NCI-H146 treated with DMSO at 0.1 percent for 48 hours (cell line): Measurements from ENCODE around the gene CHIC2.

Experiments used
- DNase-seq: peaks from one replicate; lab custom pipeline; 2025; ENCODE audit not compliant: unreplicated experiment; lab: John Stamatoyannopoulos, UW

CHIC2 gene

DNA sequence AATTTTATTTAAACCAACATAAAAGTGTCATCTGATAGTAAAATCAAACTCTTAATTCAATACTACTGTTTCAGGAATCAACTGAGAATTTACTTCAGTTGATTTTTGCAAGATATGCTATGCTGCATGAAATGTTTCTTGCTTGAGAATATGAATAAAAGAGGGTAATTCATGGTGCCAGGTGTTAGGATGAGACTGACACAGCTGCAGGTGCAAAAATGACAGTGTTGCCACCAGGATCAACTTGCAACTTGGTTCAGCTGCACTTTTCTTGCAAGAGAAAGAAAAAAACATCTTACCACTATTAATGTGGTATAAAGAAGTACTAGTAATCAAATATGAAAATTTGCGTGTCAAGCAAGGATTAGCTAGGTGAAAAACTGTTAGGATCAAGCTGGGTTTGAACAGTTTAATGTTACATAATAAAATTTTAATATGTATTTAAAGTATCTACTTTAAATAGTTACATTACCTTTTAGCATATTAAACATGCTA is 49.7 kb downstream of the CHIC2 start:
- DNase-seq, result peak; percentile 85

- peak; percentile 35 for DNase-seq
Observed at GRCh38 chr4:54011201-54011600, 53.2 kb downstream of the CHIC2 start.

DNA sequence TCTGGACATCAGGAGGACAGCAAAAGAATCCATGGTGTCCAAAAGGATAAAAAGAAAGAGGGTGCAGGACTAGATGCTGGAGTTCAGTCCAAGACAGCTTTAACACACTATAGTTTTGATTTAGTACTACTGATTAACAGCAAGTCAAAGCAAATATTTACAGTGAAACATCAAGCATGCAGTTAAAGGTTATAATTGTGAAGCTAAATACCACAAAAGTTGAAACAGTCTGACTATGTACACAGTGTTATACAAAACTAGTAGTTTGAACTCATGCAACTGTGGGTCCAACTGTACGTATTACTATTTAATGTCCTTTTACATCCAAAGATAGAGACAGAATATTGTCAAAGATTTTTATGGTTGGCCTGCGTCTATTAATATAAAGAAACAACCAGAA is 57.6 kb downstream of the CHIC2 start:
- peak; percentile 68 for DNase-seq

GRCh38 chr4:54005475-54005874 is 58.9 kb downstream of the CHIC2 start:
- no peak for DNase-seq

DNA sequence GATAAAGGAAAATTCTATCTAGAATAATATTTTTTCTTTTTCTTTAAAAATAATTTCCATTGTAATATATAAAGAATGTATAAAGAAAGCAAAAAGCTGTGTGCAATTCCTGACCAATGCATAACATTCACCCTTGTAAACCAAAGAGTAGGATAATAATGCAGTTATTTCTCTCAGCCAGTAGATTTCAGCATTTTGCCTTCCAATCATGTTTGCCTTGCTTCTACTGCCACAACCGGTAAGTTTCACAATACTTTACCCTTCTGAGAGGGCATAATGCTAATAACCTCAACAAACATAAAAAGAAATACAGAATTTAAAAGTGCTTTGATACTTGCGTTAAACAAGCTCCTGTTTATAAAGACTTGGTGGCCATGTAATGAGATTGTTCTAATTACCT is 59.9 kb downstream of the CHIC2 start:
- DNase-seq, result no peak

DNA sequence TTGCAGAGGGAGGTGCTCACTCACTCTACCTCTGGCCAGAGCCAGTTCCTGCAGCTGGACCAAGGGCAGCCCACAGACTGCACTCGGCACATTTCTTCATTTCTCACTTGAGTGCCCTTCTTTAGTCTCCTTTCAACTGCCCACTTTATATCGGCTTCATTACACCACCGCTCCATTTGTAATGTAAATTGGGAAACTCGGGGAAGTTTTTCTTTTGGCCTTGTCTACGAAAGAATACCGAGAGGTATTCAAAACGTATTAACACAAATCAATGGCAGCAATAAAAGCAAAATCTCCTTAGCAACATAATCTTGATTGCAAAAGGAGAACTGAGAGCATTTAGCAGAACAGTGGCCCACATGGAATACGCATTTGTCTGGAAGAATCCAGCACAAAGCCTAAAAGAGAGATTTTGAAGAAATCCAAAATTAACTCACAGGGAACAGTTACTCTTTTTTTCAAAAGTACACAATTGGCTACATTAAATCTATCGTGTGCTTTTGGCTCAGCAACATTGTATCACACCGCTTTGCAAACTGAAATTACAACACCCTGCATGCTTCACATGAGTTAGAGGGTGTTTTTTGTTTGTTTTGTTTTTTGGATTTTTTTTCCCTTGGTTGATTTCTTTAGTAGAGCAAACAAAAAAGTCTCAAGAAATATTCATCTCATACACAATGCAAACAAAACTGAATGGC is 62.6 kb downstream of the CHIC2 start:
- DNase-seq, result no peak

- no peak for DNase-seq
Observed at GRCh38 chr4:53997898-53998297, 66.5 kb downstream of the CHIC2 start.

DNA sequence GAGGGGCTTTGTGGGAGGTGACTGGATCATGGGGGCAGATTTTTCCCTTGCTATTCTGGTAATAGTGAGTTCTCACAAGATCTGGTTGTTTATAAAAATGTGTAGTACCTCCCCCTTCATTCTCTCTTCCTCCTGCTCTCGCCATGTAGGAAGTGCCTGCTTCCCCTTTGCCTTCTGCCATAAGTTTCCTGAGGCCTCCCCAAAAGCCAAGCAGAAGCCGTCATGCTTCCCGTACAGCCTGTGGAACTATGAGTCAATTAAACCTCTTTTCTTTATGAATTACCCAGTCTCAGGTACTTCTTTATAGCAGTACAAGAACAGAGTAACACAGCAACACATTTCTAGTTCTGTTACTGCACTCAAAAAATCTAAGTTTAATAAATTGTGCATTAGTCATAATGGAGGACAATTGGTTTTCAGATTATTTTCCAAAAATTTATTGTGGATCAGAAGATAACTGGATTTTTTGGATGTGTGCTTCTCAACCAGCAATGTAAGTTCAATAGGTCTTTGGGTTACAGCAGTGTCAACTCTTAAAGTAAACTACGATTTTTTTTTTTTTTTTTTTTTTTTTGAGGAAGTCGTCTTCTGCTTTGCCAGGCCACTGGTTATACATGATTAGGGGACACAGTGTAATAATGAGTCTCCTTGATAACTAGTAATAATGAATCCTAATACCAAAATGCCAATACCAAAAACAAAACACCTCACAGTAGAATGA is 69.9 kb downstream of the CHIC2 start:
- no peak for DNase-seq

GRCh38 chr4:53992785-53993184 is 71.6 kb downstream of the CHIC2 start:
- no peak for DNase-seq

DNA sequence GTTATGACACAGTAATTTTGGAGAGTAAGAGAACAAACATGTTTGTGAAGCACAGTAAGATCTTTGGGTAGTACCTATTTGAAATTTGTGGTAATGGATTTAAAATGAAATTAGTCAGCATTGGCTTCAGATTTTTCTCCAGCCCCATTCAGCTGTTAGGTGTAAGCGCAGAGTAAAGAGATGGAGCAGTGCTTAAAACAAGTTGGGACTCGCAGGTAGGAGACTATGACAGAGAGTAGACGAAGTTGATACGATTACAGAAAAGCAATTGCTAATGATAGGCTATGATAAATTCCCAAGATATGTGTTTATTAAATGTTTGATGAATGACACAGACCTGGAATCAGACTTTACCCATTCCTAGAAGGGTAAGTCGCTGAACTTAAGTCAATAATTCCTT is 72.6 kb downstream of the CHIC2 start:
- no peak for DNase-seq

DNA sequence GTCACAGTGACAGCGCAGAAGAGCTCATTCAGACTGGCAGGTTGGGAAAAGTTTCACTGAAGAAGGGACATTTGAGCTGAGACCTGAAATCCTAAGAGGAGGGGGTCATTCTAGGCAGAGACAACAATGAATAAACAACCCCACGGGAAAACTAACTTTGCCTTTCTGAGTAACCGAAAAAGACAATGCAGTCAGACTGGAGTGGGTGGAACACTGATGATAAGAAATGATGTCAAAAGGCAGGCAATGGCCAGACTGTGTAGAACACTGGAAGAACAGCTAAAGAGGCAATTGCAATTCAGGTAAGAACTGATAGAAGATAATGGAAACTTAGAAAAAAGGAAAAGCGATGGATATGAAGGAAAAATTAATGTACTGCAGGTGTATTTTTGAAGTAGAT is 73.8 kb downstream of the CHIC2 start:
- no peak for DNase-seq

DNA sequence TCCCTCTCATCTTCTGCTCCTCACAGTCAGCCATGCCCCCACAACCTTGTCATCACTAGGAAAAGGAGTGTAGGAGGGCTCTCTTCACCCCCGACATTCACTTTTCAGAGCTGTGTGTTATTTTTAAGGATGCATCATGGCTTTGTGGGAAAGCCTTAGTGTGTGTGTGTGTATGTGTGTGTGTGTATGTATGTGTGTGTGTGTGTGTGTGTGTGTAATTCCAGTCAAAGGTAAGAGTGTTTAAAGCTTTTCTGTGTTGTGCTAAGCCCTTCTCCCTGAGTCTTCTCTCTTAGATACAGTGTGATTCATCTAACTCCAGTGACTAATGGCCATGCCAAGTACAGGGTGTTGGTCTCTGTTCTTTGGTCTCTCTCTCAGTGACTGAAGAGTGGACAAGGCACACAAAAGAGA is 76.6 kb downstream of the CHIC2 start:
- no peak for DNase-seq

- no peak for DNase-seq
Observed at GRCh38 chr4:53986062-53986461, 78.3 kb downstream of the CHIC2 start.

GRCh38 chr4:53981567-53981966 is 82.8 kb downstream of the CHIC2 start:
- no peak for DNase-seq

DNA sequence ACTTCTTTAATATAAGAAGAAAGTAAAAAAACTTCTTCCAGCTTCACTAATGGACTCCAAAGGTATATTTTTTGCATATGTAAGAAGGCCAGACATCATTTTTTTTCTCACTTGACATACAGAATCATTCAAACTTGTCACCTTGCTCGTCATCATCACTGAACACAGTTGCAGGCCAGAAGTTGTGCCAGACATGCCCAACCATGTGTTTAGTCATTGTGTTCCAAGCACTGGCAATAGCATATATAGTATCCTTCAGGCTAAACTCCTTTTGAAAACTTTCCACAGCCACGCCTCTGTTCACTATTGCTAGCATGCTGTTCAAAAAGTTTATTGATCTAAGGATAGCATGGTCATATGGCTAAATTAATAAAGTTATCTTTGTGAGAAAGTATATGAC is 83.3 kb downstream of the CHIC2 start:
- no peak for DNase-seq

- no peak for DNase-seq
Observed at GRCh38 chr4:53974561-53974960, 89.8 kb downstream of the CHIC2 start.

GRCh38 chr4:53967986-53968385 is 96.4 kb downstream of the CHIC2 start:
- no peak for DNase-seq

DNA sequence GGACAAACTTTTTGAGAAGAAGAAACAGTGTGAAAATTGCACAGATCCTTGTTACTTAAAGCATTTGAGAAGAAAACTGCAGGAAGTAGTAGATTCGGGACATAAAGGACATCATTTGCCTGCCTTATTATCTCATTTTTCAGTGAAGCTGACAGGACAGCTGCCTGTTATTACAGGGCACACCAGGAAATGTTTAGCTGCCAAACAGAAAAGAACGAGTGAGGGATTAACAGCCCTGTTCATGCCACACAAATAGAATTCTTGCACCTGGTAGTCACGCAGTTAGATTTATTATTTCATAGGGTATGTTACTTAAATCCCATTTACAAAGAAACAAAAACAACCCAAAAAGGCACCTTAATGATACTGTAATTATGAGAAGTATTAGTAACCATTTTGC is 100.6 kb downstream of the CHIC2 start:
- peak; percentile 99 for DNase-seq

- no peak for DNase-seq
Observed at GRCh38 chr4:53963336-53963735, 101.1 kb downstream of the CHIC2 start.

DNA sequence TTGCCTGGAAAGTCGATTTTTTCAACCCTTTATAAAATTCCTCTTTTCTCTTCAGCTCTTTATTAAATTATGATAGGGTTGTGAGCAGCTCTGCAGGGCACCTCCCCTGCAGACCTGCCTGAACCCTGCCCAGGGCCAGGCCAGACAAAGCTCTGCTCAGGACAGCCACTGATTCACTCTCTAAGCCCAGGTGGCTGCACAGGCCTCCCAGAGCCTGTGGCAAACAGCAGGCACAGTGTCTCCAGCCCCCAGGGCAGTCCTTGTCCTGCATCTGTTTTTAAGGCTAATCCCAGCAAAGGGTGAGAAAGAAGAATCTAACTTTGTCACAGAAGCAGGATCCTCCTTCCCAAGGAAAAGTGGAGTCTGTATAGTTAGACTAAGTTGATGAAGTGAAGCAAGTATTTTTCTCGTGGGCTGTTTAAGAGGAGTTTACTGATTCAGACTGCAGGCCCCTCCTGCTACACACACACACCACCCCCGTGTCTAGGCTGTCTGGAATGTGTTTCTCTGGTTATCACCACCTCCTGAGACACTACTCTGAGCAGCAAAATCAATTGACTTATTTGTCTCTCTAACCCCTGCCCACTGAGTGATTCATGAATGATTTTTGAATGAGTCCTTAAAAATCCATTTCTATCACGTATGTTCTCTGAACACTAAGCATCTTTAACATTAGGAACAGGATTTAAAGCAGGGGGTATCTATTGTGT is 101.7 kb downstream of the CHIC2 start:
- peak; percentile 89 for DNase-seq

DNA sequence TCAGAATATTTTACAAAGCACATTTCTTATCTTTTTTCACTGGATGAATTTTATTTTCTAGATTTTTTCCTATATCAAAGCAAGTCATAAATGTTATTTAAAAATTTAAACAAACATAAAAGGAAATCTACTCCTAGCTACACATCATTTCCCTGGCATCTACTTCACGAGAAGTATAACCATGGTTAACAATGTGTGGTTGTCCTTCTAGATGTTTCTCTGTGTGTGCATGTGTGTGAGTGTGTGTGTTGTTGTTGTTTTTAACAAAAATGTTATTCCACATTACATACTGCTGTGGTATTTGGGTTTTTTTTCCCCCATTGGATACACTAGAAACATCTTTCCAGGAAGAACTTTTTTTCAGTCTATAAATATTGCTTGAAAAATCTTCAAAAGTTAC is 103.1 kb downstream of the CHIC2 start:
- no peak for DNase-seq

DNA sequence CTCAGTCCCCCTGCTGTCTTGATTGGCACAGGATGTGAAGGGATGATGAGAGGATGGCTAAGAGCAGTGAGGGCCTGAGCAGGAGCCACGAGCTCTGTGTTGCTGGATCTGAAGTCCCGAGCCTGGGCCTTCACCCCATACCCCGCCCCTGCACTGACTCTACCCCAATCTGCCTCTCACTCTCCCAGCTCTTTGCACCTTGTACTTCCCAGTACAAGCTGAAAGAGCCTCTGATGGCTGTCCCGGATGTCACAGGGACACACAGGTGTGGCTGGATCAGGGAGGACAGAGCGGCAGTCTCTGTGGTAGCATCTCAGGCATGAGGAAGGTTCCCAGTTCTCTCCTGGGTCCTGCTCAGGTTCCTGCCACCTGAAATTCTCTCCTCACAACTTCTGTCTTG is 103.6 kb downstream of the CHIC2 start:
- no peak for DNase-seq
